ENCODE measurements around the gene LTA. TPM values are rescaled to one million over a fixed set of nuclear protein-coding genes. Genes with fewer than 3 reads are reported as not detected.

Gene LTA
- polyA plus RNA-seq, 1 of the 3 experiments (the other 2 are of a cell fraction): not detected

- no peak for DNase-seq
- H3K9me3 ChIP-seq: no peaks in the 10 kb centered on the region
- H3K4me2 ChIP-seq: no peak overlapping the region
- H3K4me1 ChIP-seq (ENCODE audit: control insufficient read depth in 1 of 2, insufficient read depth in 2 of 2, low read depth in 1 of 2, low read length in 1 of 2): peaks cover 0 to 11% of the 10 kb centered on the region in 2 experiments; a peak in 1 of 4 replicates
- 72% methylated on average over 3 of the region's 3 CpGs for WGBS (ENCODE audit: low lambda C conversion rate)
- H3K27me3 ChIP-seq (ENCODE audit: insufficient read depth): no peaks in the 10 kb centered on the region
- no peak overlapping the region for H3K27ac ChIP-seq (ENCODE audit: low read depth in 2 of 2, low read length in 1 of 2)
- TF ChIP-seq REST (IDR thresholded peaks at IDR 0.05; ENCODE audit: low read depth, low read length) (no peak), MEF2A (IDR thresholded peaks at IDR 0.05; ENCODE audit: borderline replicate concordance, low read depth) (no peak)
- no peak overlapping the region for H3K4me3 ChIP-seq (ENCODE audit: low read depth in 2 of 2, low read length in 1 of 2)
- ChIA-PET POLR2A (no interaction called here), CTCF (interaction anchor here (0.8 to 17.6 kb wide), 5 partner anchors 12 to 125 kb away, joined by 3 to 312 read pairs (median 10); partner anchors contain the start of genes ABHD16A, ATP6V1G2 and NFKBIL1)
- no peak overlapping the region for H2AFZ ChIP-seq (ENCODE audit: low read depth)
- H4K20me1 ChIP-seq (ENCODE audit: insufficient read depth): no peaks in the 10 kb centered on the region
- H3K36me3 ChIP-seq (replicated peaks in 1 of 2; ENCODE audit: control insufficient read depth in 1 of 2, insufficient read depth in 2 of 2, low read length in 1 of 2): no peaks in the 10 kb centered on the region
- no peaks in the 10 kb centered on the region for H3K9me2 ChIP-seq
- no peaks in the 10 kb centered on the region for H3K79me2 ChIP-seq (ENCODE audit: insufficient read depth)
- H3F3A ChIP-seq (replicated peaks; ENCODE audit: insufficient read depth): no peaks in the 10 kb centered on the region
- no peak overlapping the region for H3K9ac ChIP-seq
These were observed 5.5 kb downstream of the LTA start for GRCh38 chr6:31577579-31577966.

GRCh38 chr6:31578184-31579118 lies 6.4 kb downstream of the LTA start:
- H4K20me1 ChIP-seq (ENCODE audit: insufficient read depth): no peaks in the 10 kb centered on the region
- no peaks in the 10 kb centered on the region for H3K9me3 ChIP-seq
- H3F3A ChIP-seq (replicated peaks; ENCODE audit: insufficient read depth): no peaks in the 10 kb centered on the region
- ChIA-PET POLR2A (no interaction called here), CTCF (interaction anchor here (0.8 to 17.6 kb wide), 4 partner anchors 11 to 111 kb away, joined by 3 to 312 read pairs (median 18); partner anchors contain the start of genes ATP6V1G2 and NFKBIL1)
- no peak overlapping the region for H3K4me2 ChIP-seq
- TF ChIP-seq PBX3 (IDR thresholded peaks at IDR 0.05) (no peak), TAF1 (IDR thresholded peaks at IDR 0.05; ENCODE audit: borderline replicate concordance, low read depth, low read length) (no peak), MXI1 (IDR thresholded peaks at IDR 0.05; ENCODE audit: low read depth, low read length) (no peak)
- H3K4me3 ChIP-seq (ENCODE audit: low read depth in 2 of 2, low read length in 1 of 2): no peak overlapping the region
- H3K27ac ChIP-seq (ENCODE audit: low read depth in 2 of 2, low read length in 1 of 2): no peak overlapping the region
- no peak for DNase-seq
- 68% methylated on average over 12 of the region's 12 CpGs for WGBS (ENCODE audit: low lambda C conversion rate)
- H3K9me2 ChIP-seq: no peaks in the 10 kb centered on the region
- H3K36me3 ChIP-seq (replicated peaks in 1 of 2; ENCODE audit: control insufficient read depth in 1 of 2, insufficient read depth in 2 of 2, low read length in 1 of 2): no peaks in the 10 kb centered on the region
- H3K27me3 ChIP-seq (ENCODE audit: insufficient read depth): no peaks in the 10 kb centered on the region
- H3K9ac ChIP-seq: no peak overlapping the region
- H3K4me1 ChIP-seq (ENCODE audit: control insufficient read depth in 1 of 2, insufficient read depth in 2 of 2, low read depth in 1 of 2, low read length in 1 of 2): peaks cover 0 to 11% of the 10 kb centered on the region in 2 experiments; a peak in 1 of 4 replicates
- no peaks in the 10 kb centered on the region for H3K79me2 ChIP-seq (ENCODE audit: insufficient read depth)
- H2AFZ ChIP-seq (ENCODE audit: low read depth): no peak overlapping the region
